GM18511 (cell line): ENCODE results near the gene SLC31A1.

ENCODE experiments used
- ATAC-seq: cut with Tn5 transposase; IDR thresholded peaks from one replicate; pipeline ENCODE4 v1.9.1; 2021; ENCODE audit warnings: mild to moderate bottlenecking, moderate library complexity; ENCODE audit not compliant: unreplicated experiment

Gene SLC31A1

DNA sequence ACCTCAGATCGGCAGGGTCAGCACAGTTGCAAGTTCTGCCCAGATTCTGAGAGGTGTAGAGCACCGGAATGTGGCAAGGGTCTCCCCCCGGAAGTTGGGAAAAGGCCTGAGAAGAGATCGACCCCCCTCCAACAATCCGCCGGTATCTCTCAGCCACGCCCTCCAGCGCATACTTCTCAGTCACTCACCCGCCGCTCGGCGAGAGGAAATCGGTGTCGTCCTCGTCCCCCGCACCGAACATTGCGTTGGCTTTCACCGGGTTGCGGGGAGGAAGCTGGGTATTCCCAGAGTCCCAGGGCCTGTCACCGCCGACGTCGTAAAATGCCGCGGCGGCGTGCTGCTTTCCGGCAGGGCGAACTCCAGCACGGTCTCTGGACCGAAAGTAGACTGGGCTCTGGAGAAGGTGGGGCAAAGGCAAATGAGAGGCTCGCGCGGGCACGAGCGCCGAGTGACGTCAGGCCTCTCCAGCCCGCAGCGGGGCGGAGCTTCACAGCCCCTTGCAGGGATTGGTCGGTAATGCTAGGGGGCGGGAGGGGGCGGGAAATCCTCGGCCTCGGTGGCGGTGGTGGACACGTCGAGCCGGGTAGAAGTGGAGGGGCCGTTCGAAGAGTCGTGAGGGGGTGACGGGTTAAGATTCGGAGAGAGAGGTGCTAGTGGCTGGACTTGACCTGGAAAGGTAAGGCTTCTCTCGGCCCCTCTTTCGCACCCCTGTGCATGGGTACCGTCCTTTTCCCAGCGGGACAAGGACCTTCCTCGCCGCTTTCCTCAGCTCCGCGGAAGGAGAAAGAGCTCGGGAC, at the start of gene SLC31A1, which contains the start of gene FKBP15:
Gene SLC31A1 (plus strand): TSS at position 542 of the 797 bp plus-strand sequence. CDS start 34,605 bp downstream, outside the sequence.
Gene FKBP15 (minus strand): TSS at position 275 of the 797 bp plus-strand sequence. CDS start 34 bp downstream, at position 241.
- peak; percentile 87 for ATAC-seq

DNA sequence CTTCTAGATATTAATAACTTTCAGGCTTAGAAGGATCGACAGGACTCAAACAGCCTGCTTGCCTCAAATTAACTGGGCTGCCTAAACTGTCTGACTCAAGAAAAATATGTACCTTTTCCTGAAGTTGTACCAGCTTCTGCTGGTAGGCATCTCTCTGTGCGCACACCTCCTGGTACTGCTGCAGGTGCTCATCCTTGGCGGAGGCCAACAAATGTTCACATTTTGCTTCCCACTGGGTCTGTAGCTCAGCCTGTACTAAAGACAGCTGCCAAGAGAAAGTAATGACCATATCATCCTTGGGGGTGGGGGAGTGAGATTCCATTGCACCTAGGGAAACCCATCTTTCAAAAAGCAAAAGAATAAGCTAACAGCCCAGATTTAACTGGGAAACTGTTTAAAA, 48.0 kb upstream of the SLC31A1 start:
- ATAC-seq: no peak

DNA sequence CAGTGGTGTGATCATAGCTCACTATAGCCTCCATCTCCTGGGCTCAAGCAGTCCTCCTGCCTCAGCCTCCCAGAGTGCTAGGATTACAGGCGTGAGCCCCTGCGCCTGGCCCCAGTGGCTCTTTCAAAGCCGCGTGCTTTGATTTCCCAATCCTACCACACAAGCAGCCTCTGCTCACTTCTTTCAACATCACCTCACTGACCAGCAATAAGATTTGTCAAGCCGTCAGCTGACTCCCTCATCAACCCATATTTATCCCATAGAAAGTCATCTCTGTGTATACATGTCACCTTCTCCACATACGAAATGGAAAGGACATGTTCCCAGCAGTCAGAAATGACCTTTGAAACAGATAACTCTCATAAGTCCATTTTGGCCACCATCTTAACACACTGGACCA, 44.5 kb upstream of the SLC31A1 start:
- no peak for ATAC-seq

DNA sequence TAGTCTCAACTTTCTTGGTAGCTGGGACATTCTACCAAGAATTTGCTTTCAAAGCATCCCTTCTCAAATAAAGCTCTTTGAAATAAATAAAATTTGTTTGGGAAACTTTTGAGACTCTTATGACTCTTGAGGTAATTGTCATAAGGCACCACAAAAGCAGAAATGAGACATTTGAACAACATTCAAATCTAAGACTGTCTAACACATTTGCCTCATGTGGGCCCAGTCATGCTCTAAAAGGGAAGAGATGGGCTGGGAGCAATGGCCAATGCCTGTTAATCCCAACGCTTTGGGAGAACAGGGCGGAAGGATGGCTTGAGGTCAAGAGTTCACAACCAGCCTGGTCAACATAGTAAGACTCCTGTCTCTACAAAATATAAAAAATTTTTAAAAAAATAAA, 44.1 kb upstream of the SLC31A1 start:
- ATAC-seq: no peak

DNA sequence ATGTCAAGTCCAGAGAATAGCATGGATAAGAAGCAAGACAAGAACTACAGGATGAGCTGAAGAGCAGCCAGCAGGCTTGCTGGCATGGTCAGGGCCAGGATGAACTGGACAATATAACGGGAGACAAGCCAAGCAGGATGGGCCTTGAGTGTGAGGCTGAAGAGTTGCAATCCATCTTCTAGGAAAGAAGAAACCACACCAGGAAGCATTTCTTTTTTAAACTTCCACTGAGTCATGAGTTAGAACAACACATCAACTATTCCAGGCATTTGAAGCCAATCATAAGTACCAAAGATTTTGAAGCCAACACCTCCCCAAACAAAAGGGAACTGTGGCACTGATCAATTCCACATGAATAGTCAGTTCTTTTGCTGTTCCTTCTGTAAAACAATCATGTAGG, 43.3 kb upstream of the SLC31A1 start:
- ATAC-seq: no peak

DNA sequence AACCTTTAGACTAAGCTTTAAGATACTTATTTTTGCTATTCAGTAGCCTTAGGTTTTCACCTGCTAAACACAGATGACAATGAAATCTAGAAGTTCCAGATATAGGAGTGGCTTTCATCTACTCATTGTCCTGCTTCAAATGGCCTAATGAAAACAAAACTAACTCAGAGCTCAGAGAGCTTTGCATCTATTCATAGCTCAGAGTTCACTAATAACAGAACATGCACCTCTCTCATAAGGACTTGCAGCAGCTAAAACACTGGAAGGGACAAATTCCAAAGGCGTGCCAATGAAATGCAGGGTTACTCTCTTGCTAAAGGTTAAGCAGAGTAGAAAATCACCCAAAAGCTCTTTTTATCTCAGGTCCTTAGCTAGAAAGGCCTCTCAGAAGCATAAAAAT, 41.5 kb upstream of the SLC31A1 start:
- no peak for ATAC-seq

DNA sequence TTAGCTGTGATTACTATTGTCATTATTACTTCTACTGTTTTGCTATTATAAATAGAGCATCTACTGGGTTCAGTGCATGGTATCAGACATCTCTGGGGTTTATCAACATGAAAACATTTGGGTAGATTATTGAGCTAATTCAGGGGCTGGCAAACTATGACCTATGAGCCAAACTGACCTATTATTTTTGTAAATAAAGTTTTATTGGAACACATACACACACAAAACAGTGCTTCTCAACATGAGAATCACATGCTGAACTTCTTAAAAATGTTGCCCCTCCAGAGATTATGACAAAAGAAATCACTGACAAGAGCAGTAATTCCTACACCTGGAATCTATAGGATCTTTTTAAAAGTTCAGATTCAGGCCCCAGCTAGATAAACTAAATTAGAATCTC, 40.2 kb upstream of the SLC31A1 start:
- ATAC-seq: no peak

DNA sequence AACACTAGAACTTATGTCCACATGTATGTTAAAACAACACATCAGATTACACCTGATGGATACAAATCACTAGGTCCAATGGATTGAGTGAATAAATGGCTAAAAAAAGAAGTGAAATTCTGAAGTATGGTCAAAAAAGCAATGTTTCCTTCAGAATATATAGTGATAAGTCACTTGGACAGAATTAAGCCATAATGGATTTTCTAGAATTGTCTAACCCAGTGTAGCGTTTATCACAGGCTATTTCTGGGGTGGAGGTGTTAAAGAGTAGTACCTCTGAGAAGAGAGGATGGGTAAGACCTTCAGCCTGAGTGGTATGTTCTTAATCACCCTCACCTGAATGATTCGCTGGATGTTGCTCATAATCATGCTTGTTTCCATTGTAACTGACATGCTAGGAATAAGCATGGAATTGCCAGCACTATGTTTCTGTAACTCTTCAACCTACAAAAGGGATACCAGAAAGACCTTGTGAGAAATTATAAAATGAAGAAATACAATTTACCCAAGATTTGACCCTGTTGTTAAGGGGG, 37.3 kb upstream of the SLC31A1 start:
- no peak for ATAC-seq

DNA sequence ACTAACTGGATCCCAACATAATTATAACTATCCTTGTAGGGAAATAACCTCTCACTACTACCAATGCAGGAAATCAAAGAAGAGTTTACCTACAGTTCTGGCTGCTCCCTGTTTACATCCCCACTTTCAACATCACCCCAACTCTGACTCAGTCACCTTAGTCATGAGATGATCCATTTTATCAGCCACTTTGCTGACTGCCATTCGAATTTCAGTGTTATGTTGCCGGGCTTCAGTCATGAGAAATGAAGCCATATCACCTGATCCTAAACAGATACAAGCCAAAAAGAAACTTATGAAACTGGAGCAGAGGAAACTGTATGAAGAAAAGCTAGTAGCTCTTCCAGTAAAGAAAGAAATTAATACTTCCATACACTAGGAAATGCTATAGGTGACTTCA, 36.8 kb upstream of the SLC31A1 start:
- ATAC-seq: no peak

DNA sequence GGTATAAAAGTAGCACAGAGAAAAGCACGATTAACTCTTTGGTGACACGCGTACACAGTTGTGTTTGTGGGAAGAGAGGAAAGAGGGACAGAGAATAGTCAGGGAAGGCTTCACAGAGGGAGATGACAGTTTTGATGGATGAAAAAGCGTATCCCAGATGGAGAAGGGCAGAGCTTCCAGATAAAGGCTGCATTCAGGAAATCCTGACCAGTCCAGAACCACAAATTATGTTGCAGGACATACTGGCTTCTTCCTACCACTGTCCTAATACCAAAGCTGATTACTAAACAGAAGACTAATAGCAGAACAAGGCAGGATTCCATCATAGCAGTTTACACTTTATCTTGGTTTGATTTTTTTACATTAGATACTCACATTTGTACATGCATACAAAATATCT, 36.1 kb upstream of the SLC31A1 start:
- no peak for ATAC-seq

DNA sequence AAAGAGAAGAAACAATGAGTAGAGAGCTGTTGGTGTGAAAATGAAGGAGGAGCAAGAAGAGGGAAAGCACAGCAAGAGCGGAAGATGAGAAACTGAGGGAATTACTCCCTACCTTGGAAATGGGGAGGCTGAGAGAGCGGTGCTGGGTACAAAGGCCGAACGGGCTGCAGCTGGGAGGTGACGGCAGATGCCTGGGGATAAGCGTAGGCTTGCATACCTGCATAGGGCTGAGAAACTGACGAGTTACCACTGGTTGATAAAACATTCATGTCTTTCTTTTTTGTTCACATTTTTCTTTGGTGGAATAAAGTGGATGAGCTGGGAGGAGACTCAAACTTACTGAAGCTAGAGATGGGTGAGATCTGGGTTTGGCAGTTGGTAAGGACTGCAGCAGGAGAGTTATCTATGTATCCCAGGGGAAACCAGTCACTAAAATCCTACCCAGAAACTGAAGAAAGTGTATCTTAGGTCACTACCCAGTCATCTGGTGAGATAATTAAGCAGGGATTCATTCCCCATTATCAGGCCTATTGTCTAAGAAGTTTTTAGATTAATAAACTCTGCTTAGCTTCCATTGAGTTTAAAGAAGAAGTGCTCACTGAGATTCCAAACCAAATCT, 35.1 kb upstream of the SLC31A1 start:
- no peak for ATAC-seq

DNA sequence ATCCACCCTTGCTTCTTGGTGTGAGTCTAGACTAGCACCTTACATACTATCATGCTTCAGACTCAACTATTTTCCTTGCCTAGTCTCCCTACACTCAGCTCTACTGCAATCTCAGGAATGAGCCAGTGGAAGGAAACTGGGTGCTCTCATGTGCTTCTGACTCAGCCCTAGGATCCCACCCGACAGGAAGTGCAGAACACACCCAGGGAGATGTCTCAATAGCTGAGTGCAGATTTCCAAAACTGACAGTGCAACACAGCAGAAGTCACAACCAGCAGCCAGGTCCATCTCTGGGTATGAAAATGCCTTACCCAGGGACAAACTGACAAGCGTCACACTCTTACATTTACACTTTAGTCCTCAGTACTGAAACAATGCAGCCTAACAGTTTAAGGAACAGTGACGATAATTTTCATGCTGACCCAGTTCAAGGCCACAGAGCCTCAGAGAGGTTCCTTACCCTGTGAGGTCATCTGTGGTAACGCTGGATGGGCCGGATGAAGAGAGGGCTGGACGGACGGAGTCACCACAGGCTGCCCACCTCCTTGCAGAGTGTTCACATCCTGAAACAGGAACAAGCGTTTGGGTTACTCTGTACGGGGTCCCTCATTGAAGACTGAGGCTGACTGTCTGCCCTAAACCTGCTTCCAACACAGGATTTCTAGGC, 33.3 kb upstream of the SLC31A1 start:
- no peak for ATAC-seq

DNA sequence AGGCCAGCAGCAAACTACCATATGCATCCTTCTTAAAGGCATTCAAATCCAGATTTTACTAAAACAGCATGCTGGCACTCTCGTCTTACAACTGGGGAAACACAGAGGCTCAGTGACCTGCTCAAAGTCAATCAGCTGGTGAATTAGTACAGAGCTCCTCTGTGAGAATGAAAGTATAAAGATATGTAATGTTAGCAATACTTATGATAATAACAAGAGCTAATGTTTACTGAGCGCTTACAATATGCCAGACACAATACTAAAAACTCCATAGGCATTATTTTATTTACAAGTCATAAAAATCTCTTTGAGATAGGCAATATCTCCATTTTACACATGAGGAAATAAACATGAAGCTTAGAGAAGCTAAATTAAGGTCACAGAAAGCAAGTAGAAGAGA, 28.9 kb upstream of the SLC31A1 start:
- no peak for ATAC-seq

DNA sequence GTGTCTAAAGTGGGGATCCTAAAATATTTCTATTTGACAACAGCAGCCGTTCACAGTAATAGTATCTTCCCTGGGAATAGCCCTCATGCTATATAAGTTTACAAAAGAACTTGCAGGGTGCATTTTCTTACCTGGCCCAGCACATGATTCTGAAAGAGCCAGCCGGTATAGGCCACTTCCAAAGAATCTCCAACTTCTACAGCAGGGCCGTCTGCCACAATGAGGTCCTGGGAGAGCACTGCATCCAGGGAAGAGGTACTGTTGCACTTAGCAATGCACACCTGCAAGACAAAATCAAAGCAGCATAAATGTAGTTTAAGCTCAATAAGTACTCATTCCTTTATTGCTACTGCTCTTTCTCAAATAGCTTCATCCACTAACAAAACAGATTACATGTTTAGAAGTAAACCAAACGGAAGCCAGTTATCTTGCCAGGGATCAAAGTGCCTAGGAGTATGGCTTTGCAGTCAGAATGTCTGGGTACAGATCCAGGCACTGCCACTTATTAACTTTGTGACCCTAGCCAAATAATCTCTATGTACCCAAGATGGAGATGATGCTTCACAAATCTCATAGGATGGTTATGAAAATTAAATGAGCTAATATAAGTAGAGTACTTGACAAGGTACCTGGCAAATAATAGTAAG, 21.5 kb upstream of the SLC31A1 start:
- ATAC-seq: no peak

DNA sequence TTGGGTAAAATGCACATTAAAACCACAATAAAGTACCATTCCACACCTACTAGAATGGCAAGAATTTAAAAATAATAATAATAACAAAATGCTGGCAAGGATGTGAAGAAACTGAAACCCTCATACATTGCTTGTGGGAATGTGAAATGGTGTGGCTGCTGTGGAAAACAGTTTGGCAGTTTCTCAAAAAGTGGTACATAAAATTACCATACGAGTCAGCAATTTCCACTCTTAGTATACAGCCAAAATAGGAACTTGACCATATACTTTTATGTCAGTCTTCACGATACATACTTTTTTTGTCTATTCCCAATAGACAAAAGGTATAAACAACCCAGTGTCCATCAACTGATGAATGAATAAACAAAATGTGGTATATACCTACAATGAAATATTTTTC, 15.9 kb upstream of the SLC31A1 start:
- no peak for ATAC-seq

DNA sequence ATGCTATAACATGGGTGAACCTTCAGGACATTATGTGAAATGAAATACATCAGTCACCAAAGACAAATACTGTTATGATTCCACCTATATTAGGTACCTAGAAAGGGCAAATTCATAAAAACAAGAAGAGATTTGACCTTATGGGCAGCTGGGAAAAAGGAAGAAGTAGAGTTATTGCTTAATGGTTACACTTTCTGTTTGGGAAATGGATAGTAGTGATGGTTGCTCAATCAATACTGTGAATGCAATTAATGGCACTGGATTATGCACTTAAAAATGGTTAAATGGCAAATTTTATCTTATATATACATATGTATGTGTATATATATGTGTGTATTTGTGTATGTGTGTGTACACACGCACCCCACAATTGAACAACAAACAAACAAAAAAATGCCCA, 15.5 kb upstream of the SLC31A1 start:
- ATAC-seq: no peak

DNA sequence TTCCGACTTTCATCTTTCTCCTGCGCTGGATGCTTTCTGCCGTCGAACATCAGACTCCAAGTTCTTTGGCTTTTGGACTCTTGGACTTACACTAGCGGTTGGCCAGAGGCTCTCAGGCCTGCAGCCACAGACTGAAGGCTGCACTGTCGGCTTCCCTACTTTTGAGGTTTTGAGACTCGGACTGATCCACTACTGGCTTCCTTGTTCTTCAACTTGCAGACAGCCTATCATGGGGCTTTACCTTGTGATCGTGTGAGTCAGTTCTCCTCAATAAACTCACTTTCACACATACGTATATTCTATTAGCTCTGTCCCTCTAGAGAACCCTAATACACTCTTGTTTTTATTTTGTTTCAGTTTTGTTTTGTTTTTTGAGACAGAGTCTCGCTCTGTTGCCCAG, 10.5 kb upstream of the SLC31A1 start:
- no peak for ATAC-seq

DNA sequence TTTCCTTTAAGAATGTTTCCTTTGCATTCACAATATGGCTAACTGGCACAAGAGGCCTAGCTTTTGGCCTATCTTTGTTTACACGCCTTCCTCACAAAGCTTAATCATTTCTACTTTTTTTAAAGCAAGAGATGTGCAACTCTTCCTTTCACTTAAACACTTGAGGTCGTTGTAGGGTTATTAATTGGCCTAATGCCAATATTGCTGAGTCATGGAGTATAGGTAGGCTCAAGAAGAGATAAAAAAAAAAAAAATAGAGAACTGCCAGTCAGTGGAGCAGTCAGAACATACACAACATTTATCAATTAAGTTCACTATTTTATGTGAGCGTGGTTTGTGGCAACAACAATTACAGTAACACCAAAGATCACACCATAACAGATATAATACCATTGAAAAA, 6.2 kb upstream of the SLC31A1 start:
- ATAC-seq: no peak

DNA sequence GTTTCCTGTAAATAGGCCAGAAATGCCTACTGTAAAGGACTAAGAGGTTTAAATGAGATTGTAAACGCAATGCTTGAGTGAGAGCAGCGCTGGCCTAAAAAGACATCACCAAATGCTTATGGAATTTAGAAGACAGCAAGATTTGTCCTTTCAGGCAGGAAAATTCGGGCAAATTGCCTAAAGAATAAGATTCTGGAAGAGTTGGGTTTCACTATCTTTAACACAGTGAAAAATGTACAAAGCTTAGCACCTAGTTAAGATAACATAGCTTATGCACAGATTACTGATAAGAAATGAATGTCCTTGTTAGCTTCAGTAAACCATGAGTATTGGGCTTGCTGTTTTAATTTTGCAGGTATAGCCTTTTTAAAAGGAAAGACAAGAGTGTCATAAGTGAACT, 4.9 kb upstream of the SLC31A1 start:
- no peak for ATAC-seq

DNA sequence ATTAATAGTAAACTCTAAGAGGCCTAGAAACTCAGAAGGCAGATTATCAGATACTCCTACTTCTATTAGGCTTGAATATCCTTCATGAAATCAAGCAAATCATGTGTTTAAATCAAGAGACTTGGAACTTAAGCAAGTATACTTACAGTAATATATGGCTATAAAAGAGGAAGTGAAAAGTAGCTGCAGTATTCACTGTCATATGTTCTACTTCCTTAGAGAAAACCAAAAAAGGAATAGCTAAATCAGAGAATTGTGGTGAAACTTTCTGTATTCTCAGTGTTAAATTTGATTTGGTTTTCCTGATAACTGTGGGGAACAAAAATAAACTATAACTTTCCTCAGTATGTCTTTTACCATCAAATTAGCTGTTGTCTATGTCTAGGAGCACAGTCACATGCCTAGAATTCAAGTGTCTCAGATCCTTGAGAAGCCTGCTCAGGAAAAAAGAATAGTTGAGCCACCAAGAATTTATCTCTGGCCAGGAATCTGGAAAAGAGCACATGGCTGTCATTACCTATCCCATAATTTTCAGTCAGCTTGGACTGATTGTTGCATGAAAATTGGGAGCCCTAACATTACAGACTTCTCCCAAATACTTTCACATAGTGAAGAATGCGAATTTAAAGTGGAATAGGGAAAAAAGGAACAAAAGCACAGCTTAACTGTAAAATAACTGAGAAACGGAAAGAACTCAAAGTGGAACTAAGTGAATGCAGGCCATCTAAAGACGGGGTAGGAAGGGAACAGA, 2.0 kb upstream of the SLC31A1 start:
- ATAC-seq: peak; percentile 42

DNA sequence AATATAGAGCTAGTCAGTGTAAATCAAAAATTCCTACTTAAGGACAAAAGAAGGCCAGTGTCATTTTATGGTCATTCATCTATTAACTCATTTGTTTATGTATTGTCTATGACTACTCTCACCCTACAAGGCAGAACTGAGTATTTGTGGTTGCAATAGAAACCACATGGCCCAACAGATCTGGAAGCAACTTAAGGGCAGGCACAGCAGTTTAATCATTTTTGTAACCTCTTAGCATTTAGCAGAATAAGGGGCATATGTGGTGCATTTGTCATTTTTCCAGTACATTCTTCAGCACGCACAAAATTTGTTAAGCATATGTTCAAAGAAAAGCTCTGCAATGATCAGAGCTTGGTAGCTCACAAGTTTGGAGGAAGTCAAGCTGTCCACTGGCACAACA, 1.4 kb upstream of the SLC31A1 start:
- ATAC-seq: peak; percentile 64
